GM19468 (cell line): ENCODE data around the gene CCL4.
"Not testable (repeated sequence)": the region's sequence is repeated elsewhere in the genome, so short reads cannot be mapped to it uniquely, and the experiment has no call there.

Experiments
- ATAC-seq: cut with Tn5 transposase; IDR thresholded peaks from one replicate; pipeline ENCODE4 v1.9.1; 2021; ENCODE audit warnings: mild to moderate bottlenecking, moderate library complexity, moderate number of reproducible peaks; ENCODE audit not compliant: unreplicated experiment; ENCODE audit errors: extremely low read depth

Gene CCL4

GRCh38 chr17:36087471-36087870 lies 16.2 kb upstream of the CCL4 start:
- not testable (repeated sequence) for ATAC-seq

GRCh38 chr17:36087897-36088572 lies 15.6 kb upstream of the CCL4 start:
- ATAC-seq: not testable (repeated sequence)

- ATAC-seq: no peak
These were observed 14.8 kb upstream of the CCL4 start for GRCh38 chr17:36088670-36089338.

GRCh38 chr17:36089339-36089865 lies 14.2 kb upstream of the CCL4 start:
- ATAC-seq: no peak

- peak; percentile 68 for ATAC-seq
These were observed 13.5 kb upstream of the CCL4 start, which contains the start of gene CCL3 for GRCh38 chr17:36089888-36090836. TSS of gene CCL3 (minus strand) at chr17:36090143. CDS start at chr17:36090058, 85 bp downstream.

GRCh38 chr17:36092230-36092629 lies 11.4 kb upstream of the CCL4 start:
- ATAC-seq: no peak

- not testable (repeated sequence) for ATAC-seq
These were observed 10.9 kb upstream of the CCL4 start for GRCh38 chr17:36092715-36093114.

- no peak for ATAC-seq
These were observed 9.4 kb upstream of the CCL4 start for GRCh38 chr17:36094232-36094631.

GRCh38 chr17:36094746-36095145 lies 8.9 kb upstream of the CCL4 start:
- no peak for ATAC-seq

GRCh38 chr17:36095992-36096391 lies 7.6 kb upstream of the CCL4 start:
- ATAC-seq: no peak

- ATAC-seq: not testable (repeated sequence)
These were observed 4.6 kb upstream of the CCL4 start for GRCh38 chr17:36099004-36099403.

- not testable (repeated sequence) for ATAC-seq
These were observed 619 bp downstream of the CCL4 start for GRCh38 chr17:36104246-36104645.

GRCh38 chr17:36104701-36105181 lies 1.1 kb downstream of the CCL4 start:
- no peak for ATAC-seq

GRCh38 chr17:36105781-36106492 lies 2.3 kb downstream of the CCL4 start:
- ATAC-seq: no peak

- no peak for ATAC-seq
These were observed 2.8 kb downstream of the CCL4 start for GRCh38 chr17:36106493-36106835.

- no peak for ATAC-seq
These were observed 4.0 kb downstream of the CCL4 start for GRCh38 chr17:36107660-36108059.

GRCh38 chr17:36108265-36108664 lies 4.6 kb downstream of the CCL4 start:
- ATAC-seq: not testable (repeated sequence)

- ATAC-seq: no peak
These were observed 7.5 kb downstream of the CCL4 start for GRCh38 chr17:36111068-36111490.

GRCh38 chr17:36112572-36112971 lies 8.9 kb downstream of the CCL4 start:
- no peak for ATAC-seq

GRCh38 chr17:36113131-36113530 lies 9.5 kb downstream of the CCL4 start:
- not testable (repeated sequence) for ATAC-seq
